ENCODE results near the gene NCOA1.

DNA sequence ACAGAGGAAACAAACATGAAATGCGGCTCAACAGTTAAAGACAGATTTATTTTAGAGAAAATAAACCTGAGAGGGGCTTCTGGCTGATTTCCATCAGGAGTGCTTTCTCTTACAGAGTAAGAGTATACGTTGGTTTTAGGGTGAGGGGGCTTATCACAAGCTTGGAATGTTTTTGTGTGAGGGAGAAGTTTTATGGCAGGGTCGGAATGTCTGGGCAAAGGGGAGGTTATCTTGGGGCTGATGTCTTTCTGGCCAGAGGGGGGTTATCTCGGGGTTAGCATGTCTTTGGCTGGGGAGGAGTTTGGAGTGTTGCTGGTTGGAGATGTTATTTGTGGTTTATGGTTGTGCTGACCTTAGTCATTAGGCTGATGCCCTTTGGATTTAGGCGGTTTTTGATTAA is 280.0 kb downstream of the NCOA1 start:
- TF ChIP-seq, protein P1, sequence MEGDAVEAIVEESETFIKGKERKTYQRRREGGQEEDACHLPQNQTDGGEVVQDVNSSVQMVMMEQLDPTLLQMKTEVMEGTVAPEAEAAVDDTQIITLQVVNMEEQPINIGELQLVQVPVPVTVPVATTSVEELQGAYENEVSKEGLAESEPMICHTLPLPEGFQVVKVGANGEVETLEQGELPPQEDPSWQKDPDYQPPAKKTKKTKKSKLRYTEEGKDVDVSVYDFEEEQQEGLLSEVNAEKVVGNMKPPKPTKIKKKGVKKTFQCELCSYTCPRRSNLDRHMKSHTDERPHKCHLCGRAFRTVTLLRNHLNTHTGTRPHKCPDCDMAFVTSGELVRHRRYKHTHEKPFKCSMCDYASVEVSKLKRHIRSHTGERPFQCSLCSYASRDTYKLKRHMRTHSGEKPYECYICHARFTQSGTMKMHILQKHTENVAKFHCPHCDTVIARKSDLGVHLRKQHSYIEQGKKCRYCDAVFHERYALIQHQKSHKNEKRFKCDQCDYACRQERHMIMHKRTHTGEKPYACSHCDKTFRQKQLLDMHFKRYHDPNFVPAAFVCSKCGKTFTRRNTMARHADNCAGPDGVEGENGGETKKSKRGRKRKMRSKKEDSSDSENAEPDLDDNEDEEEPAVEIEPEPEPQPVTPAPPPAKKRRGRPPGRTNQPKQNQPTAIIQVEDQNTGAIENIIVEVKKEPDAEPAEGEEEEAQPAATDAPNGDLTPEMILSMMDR (optimal IDR thresholded peaks at IDR 0.05 in 1 of 3, IDR thresholded peaks at IDR 0.05 in 1 of 3, conservative IDR thresholded peaks at IDR 0.05 in 1 of 3; ENCODE audit: extremely low read depth in 1 of 3, insufficient read depth in 2 of 3, low read length in 3 of 3) = no peak
- TF ChIP-seq EZH2 (IDR thresholded peaks at IDR 0.05; ENCODE audit: low read length) = no peak

Measured in keratinocyte (primary cell).